Gastroesophageal sphincter (tissue), 4 donors: Measurements from ENCODE around the gene HOXB7. TPM values are rescaled to one million over a fixed set of nuclear protein-coding genes. Genes with fewer than 3 reads are reported as not detected.

Experiments
- ATAC-seq: fragments of 150-250 bp; one replicate; pipeline ENCODE4 v1.9.1; 2016; ENCODE audit warnings: mild to moderate bottlenecking, moderate library complexity
- H3K27ac ChIP-seq, 4 donors: fragments of 200-600 bp; sonication (generic) in 3 of 4; 1 replicate in 3 of 4; 2 replicates in 1 of 4; pipeline ENCODE4 v1.5.1; 2016 to 2019
- H3K27me3 ChIP-seq: fragments of 200-600 bp; sonication (generic); one replicate; pipeline ENCODE4 v1.5.1; 2019
- H3K36me3 ChIP-seq, 2 donors: fragments of 200-600 bp; sonication (generic); one replicate each; pipeline ENCODE4 v1.5.1; 2019; ENCODE audit warnings: control low read depth in 1 of 2
- H3K4me1 ChIP-seq, 3 donors: fragments of 200-600 bp; sonication (generic); 1 replicate in 2 of 3; 2 replicates in 1 of 3; pipeline ENCODE4 v1.5.1; 2016 to 2019; ENCODE audit warnings: control low read depth in 2 of 3
- H3K4me3 ChIP-seq, 2 donors: fragments of 200-600 bp; sonication (generic); one replicate each; pipeline ENCODE4 v1.5.1; 2019; ENCODE audit warnings: mild to moderate bottlenecking in 1 of 2, moderate library complexity in 1 of 2
- H3K9me3 ChIP-seq, 3 donors: fragments of 200-600 bp; sonication (generic); one replicate each; pipeline ENCODE4 v1.5.1; 2017 to 2019; ENCODE audit warnings: control low read depth in 2 of 3
- EP300 ChIP-seq: sonication (generic); formaldehyde crosslinking; IDR thresholded peaks from one replicate; pipeline ENCODE4 v1.6.1; 2017; ENCODE audit warnings: antibody characterized with exemption, mild to moderate bottlenecking
- POLR2A ChIP-seq, 2 donors: fragments of 450-650 bp; IDR thresholded peaks; one replicate each; pipeline ENCODE4 v1.6.1; 2017; ENCODE audit warnings: antibody characterized with exemption in 2 of 2, mild to moderate bottlenecking in 2 of 2, moderate library complexity in 1 of 2
- POLR2AphosphoS5 ChIP-seq: sonication (generic); formaldehyde crosslinking; IDR thresholded peaks from one replicate; pipeline ENCODE4 v1.6.1; 2017; ENCODE audit warnings: antibody characterized with exemption
- WGBS, 2 donors: methylation state at CpG; one replicate each; pipeline ENCODE4 v1.1.5; 2018; ENCODE audit warnings: low coverage in 1 of 2; 5-methylcytosine and 5-hydroxymethylcytosine counted together
- total RNA-seq, 4 donors: library from RNA; depleted of rRNA; stranded (reverse); fragments of >200 nt; gene quantifications; one replicate each; pipeline ENCODE4 v1.1.0, GENCODE V29; 2016
- TF ChIP-seq, protein P1 (sequence below), 4 experiments: fragments of 200-600 bp in 2 of 4; fragments of 450-650 bp in 2 of 4; sonication (generic) in 1 of 4; IDR thresholded peaks; one replicate each; pipeline ENCODE4 v1.5.1; 2017 to 2019; ENCODE audit warnings: antibody characterized with exemption in 4 of 4, mild to moderate bottlenecking in 2 of 4, moderate library complexity in 2 of 4

HOXB7 gene
- total RNA-seq, 4 donors from 2014 or later = 0.78 to 8.9 (median 3.0) TPM

DNA sequence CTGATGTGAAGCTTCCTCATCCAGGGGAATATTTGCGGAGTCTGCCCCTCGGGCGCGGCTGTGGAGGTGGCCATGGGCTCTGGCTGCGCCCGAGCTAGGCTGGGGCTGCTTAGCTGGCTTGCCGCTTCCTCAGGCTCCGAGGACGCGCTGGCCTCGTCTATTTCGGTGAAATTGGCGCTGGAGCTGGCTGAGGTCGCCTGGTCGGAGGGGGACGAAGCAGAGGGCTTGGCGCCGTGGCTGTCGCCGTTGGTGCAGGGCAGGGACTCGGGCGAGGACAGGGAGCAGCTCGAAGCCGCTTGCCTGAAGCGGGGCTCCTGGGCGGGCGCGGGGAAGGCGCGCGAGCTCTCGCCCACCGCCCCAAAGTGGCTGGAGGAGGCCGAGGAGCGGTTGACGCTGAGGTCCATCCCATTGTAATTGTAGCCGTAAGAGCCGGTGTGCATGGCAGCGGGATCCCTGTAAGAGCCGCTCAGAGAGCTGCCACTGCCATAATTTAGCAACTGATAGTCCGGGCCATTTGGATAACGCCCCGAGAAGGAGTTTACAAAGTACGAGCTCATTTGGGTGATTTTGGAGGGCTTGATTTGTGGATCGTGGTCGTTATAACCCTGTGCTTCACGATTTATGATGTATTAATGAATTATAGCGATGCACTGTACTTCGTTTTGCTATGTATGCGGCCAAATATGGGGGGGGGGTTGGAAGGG lies 17.5 kb downstream of the HOXB7 start, which contains the start of gene HOXB5:
HOXB5 (minus strand) TSS at position 654 of the 704 bp plus-strand sequence; CDS start at position 557, 97 bp downstream.
- peak within 1 kb of the TSS; percentile 55 to 58 for H3K4me3 ChIP-seq
- peaks cover 60% of the 10 kb centered on the region for H3K27me3 ChIP-seq
- ATAC-seq = peak; percentile 17
- TF ChIP-seq POLR2A (IDR thresholded peaks at IDR 0.05) (no peak), POLR2AphosphoS5 (peak; percentile 34)
- peaks cover 0 to 3% of the 10 kb centered on the region in 2 donors for H3K36me3 ChIP-seq
- 0% methylated on average over 2 to 13 of the region's 50 CpGs for WGBS, 2 donors
- H3K4me1 ChIP-seq = peaks cover 0 to 64% (median 3%) of the 10 kb centered on the region in 3 donors
- H3K9me3 ChIP-seq = no peaks in the 10 kb centered on the region
- peak within 1 kb of the TSS in 3 of 4 donors; percentile 12 to 98 (median 97) for H3K27ac ChIP-seq

DNA sequence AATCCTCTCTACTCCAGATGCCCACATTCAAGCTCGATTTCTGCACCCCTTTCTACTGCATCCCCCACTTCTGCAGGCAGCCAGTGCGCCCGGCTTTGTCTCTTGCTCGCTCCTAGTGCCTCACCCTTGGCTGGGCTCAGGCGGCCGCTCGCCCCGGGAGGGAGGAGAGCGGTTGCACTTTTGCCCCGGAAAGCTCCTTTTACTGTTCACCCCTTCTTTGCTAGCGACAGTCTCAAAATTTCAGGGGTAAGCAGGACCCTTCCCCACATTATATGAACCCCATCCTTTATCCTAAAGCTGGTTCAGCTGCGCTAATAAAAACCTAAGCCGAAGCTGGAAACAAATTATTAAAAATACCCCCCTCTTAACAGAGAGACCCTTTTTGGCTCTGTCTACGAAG lies 18.2 kb downstream of the HOXB7 start:
- Histone ChIP-seq H3K36me3 (peaks cover 0 to 3% of the 10 kb centered on the region in 2 donors), H3K4me1 (peaks cover 0 to 58% (median 3%) of the 10 kb centered on the region in 3 donors), H3K9me3 (no peaks in the 10 kb centered on the region), H3K27me3 (peaks cover 53% of the 10 kb centered on the region), H3K4me3 (peak overlapping the region in 1 of 2 donors; percentile 58), H3K27ac (peak overlapping the region in 2 of 4 donors; percentile 97 to 98)
- no peak for ATAC-seq
- TF ChIP-seq POLR2A (IDR thresholded peaks at IDR 0.05) (no peak), POLR2AphosphoS5 (no peak), EP300 (no peak)
- TF ChIP-seq, protein P1, sequence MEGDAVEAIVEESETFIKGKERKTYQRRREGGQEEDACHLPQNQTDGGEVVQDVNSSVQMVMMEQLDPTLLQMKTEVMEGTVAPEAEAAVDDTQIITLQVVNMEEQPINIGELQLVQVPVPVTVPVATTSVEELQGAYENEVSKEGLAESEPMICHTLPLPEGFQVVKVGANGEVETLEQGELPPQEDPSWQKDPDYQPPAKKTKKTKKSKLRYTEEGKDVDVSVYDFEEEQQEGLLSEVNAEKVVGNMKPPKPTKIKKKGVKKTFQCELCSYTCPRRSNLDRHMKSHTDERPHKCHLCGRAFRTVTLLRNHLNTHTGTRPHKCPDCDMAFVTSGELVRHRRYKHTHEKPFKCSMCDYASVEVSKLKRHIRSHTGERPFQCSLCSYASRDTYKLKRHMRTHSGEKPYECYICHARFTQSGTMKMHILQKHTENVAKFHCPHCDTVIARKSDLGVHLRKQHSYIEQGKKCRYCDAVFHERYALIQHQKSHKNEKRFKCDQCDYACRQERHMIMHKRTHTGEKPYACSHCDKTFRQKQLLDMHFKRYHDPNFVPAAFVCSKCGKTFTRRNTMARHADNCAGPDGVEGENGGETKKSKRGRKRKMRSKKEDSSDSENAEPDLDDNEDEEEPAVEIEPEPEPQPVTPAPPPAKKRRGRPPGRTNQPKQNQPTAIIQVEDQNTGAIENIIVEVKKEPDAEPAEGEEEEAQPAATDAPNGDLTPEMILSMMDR (IDR thresholded peaks at IDR 0.05) = no peak
- 32% methylated on average over 3 to 13 of the region's 14 CpGs for WGBS, 2 donors

DNA sequence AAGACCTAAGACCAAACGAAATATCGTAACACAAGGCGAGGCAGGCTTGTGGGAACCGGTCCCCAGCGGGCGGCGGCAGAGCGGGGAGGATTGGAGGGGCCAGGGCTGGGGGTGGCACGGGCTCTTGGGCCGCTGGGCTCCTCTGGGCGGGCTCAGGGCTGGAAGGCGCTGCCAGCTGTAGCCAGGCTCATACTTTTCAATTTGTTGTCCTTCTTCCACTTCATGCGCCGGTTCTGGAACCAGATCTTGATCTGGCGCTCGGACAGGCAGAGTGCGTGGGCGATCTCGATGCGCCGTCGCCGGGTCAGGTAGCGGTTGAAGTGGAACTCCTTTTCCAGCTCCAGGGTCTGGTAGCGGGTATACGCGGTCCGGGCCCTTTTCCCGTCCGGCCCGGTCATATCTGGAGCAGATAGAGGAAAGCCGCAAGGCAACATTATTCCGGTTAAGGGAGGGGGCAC lies 18.7 kb downstream of the HOXB7 start:
- no peak for ATAC-seq
- 44 to 54% methylated on average over 6 to 12 of the region's 33 CpGs for WGBS, 2 donors
- Histone ChIP-seq H3K36me3 (peaks cover 0 to 3% of the 10 kb centered on the region in 2 donors), H3K4me3 (peak overlapping the region in 1 of 2 donors; percentile 58), H3K27ac (peak overlapping the region in 2 of 4 donors; percentile 97 to 98), H3K4me1 (peaks cover 0 to 58% (median 3%) of the 10 kb centered on the region in 3 donors), H3K27me3 (peaks cover 48% of the 10 kb centered on the region), H3K9me3 (no peaks in the 10 kb centered on the region)
- TF ChIP-seq POLR2A (IDR thresholded peaks at IDR 0.05) (no peak), POLR2AphosphoS5 (peak; percentile 44)
- TF ChIP-seq, protein P1 (IDR thresholded peaks at IDR 0.05) = no peak

DNA sequence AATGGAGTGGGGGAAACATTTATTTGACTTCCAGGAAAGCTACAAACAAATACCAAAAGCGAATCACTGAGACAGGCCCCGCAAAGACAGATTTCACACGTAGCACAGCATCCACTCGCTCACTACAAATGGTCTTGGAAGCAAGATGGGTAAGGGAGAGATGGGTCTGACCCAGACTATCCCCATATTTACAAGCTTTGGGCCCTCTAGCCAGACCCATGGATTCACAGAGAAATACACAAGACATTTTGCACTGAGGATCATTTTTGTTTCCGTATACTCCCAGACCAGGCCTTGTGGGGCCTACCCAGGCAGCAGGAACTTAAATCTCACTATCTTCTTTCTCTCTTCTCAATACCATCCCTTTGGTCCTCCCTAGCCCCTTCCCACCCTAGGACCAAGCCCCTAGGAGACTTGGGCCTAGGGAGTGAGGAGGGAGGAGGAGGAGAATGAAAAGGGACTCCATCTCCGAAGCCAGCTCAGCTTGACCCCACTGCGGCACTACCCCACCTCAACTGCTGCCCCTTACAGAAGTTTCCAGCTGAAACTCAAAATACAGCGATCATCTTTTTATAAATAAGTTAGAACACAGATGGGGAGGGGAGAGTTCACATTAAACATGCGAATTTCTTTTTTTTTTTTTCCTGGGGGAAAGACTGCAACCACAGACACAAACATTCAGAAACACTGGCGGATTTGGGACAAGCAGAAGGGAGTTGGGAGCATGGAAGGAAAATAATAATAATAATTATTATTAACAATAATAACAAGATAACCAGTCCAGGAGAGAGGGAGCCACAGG lies 19.4 kb downstream of the HOXB7 start:
- Histone ChIP-seq H3K36me3 (peaks cover 0 to 3% of the 10 kb centered on the region in 2 donors), H3K4me3 (peak overlapping the region in 1 of 2 donors; percentile 58), H3K27me3 (peaks cover 42% of the 10 kb centered on the region), H3K27ac (peak overlapping the region in 2 of 4 donors; percentile 97 to 98), H3K9me3 (no peaks in the 10 kb centered on the region), H3K4me1 (peaks cover 0 to 58% (median 3%) of the 10 kb centered on the region in 3 donors)
- no peak for ATAC-seq
- 79 to 86% methylated on average over 7 to 9 of the region's 10 CpGs for WGBS, 2 donors
- TF ChIP-seq POLR2AphosphoS5 (no peak), EP300 (no peak), POLR2A (IDR thresholded peaks at IDR 0.05) (no peak)
- TF ChIP-seq, protein P1 (IDR thresholded peaks at IDR 0.05) = no peak

DNA sequence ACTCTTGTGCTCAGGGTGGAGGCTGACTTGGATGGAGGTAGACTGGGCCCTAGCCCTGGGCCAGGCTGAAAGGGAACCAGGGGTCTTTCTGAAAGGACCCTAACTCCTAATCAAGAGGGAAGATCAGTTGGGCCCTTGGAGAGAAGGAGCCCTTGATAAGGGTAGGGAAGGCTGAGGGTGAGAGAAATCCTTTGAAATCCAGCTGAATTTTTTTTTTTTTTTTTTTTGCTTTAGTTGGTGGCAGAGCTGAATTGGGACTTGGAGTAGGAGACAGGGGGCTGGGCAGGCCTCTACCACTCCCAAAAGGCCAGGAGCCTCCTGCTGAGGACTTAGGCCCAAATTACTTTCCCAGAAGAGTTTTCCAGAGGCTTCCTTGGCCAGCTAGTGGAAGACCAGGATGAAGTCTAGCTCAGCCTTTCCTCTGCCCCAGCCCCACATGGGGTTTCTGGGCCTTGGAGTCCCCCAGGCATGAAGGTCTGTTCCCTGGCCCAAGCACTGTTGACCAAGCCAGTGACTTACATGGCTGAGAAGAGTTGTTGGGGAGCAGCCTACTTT lies 20.1 kb downstream of the HOXB7 start:
- TF ChIP-seq EP300 = no peak
- H3K27me3 ChIP-seq = peaks cover 34% of the 10 kb centered on the region
- peak overlapping the region in 1 of 2 donors; percentile 39 for H3K4me3 ChIP-seq
- H3K4me1 ChIP-seq = peaks cover 0 to 59% (median 0%) of the 10 kb centered on the region in 3 donors
- no peak for ATAC-seq
- H3K36me3 ChIP-seq = no peaks in the 10 kb centered on the region
- peak overlapping the region in 2 of 4 donors; percentile 97 to 98 for H3K27ac ChIP-seq
- H3K9me3 ChIP-seq = no peaks in the 10 kb centered on the region
